Osteoblast (primary cell): ENCODE results near the gene ACOX3. TPM values are rescaled to one million over a fixed set of nuclear protein-coding genes. Genes with fewer than 3 reads are reported as not detected.

Experiments used
- DNase-seq: peaks from one replicate; pipeline ENCODE4 v3.0.0; 2011; ENCODE audit warnings: low spot score, mixed read lengths; ENCODE audit not compliant: insufficient read length; ENCODE audit errors: missing footprints
- H2AFZ ChIP-seq: 2 replicates; pipeline ENCODE4 v1.6.0; 2011; ENCODE audit warnings: mild to moderate bottlenecking, low read length
- H3K27ac ChIP-seq: 2 replicates; pipeline ENCODE4 v1.5.1; 2011; ENCODE audit warnings: mild to moderate bottlenecking, low read depth, low read length, moderate library complexity
- H3K27me3 ChIP-seq: 2 replicates; pipeline ENCODE4 v1.6.0; 2012; ENCODE audit warnings: mild to moderate bottlenecking, control low read depth, inconsistent platforms, low read length, moderate library complexity; ENCODE audit not compliant: insufficient read depth
- H3K36me3 ChIP-seq: 2 replicates; pipeline ENCODE4 v1.5.1; 2011; ENCODE audit warnings: mild to moderate bottlenecking, low read length, control low read depth, moderate library complexity; ENCODE audit not compliant: insufficient read depth
- H3K4me1 ChIP-seq: 2 replicates; pipeline ENCODE4 v1.5.1; 2011; ENCODE audit warnings: mild to moderate bottlenecking, low read length, control low read depth, moderate library complexity; ENCODE audit not compliant: insufficient read depth
- H3K4me2 ChIP-seq: 2 replicates; pipeline ENCODE4 v1.6.0; 2011; ENCODE audit warnings: mild to moderate bottlenecking, low read length; ENCODE audit not compliant: insufficient read depth
- H3K4me3 ChIP-seq: fragments of 200-600 bp; sonication (generic); 3 replicates; pipeline ENCODE4 v1.5.1; 2012; ENCODE audit warnings: mild to moderate bottlenecking, low read length, inconsistent platforms; ENCODE audit not compliant: insufficient read depth
- H3K79me2 ChIP-seq: 2 replicates; pipeline ENCODE4 v1.6.0; 2012; ENCODE audit warnings: mild to moderate bottlenecking, low read length, control low read depth, inconsistent platforms; ENCODE audit not compliant: insufficient read depth
- H3K9me3 ChIP-seq: 2 replicates; pipeline ENCODE4 v1.5.1; 2011; ENCODE audit warnings: low read depth, low read length, control low read depth
- H4K20me1 ChIP-seq: 2 replicates; pipeline ENCODE4 v1.6.0; 2012; ENCODE audit warnings: mild to moderate bottlenecking, low read length, control low read depth; ENCODE audit not compliant: insufficient read depth
- total RNA-seq: library from RNA; depleted of rRNA; stranded (reverse); fragments of >200 nt; gene quantifications from 2 replicates; pipeline ENCODE4 v1.2.3, GENCODE V29; 2012
- TF ChIP-seq, protein P1 (sequence below): IDR thresholded peaks from 2 replicates; pipeline ENCODE4 v1.5.1; 2011; ENCODE audit warnings: mild to moderate bottlenecking, low read depth, low read length, moderate library complexity; ENCODE audit errors: extremely low read depth

ACOX3 gene
- total RNA-seq, 1 donor = 24.2 TPM

DNA sequence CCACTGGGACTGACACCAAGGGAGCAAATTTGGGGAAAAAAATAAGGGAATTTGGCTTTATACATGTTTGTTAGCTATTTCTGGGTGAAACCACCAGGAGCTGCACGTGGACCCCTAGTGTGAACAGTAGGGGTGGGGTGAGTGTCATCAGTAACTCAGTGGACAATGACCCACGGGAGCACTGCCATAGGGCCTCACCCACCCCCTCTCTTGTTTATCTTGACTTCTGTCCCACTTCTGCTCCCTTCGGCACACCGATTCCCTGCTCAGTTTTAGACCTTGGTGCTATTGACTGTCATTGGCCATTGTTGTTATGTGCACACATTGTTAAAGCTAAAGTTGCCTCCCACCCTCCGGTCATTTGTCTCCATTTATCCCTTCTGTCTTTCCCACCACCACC is 9.0 kb downstream of the ACOX3 start:
- TF ChIP-seq, protein P1, sequence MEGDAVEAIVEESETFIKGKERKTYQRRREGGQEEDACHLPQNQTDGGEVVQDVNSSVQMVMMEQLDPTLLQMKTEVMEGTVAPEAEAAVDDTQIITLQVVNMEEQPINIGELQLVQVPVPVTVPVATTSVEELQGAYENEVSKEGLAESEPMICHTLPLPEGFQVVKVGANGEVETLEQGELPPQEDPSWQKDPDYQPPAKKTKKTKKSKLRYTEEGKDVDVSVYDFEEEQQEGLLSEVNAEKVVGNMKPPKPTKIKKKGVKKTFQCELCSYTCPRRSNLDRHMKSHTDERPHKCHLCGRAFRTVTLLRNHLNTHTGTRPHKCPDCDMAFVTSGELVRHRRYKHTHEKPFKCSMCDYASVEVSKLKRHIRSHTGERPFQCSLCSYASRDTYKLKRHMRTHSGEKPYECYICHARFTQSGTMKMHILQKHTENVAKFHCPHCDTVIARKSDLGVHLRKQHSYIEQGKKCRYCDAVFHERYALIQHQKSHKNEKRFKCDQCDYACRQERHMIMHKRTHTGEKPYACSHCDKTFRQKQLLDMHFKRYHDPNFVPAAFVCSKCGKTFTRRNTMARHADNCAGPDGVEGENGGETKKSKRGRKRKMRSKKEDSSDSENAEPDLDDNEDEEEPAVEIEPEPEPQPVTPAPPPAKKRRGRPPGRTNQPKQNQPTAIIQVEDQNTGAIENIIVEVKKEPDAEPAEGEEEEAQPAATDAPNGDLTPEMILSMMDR = no peak
- H3K79me2 ChIP-seq = peaks cover 19% of the 10 kb centered on the region
- H4K20me1 ChIP-seq = peaks cover 3% of the 10 kb centered on the region
- H2AFZ ChIP-seq = no peak overlapping the region
- H3K4me3 ChIP-seq = no peak overlapping the region
- H3K36me3 ChIP-seq = peaks cover 3% of the 10 kb centered on the region
- H3K4me2 ChIP-seq = no peak overlapping the region
- H3K27ac ChIP-seq = no peak overlapping the region
- no peak for DNase-seq
- H3K9me3 ChIP-seq = no peaks in the 10 kb centered on the region
- H3K27me3 ChIP-seq = no peaks in the 10 kb centered on the region
- H3K4me1 ChIP-seq = peaks cover 9% of the 10 kb centered on the region

DNA sequence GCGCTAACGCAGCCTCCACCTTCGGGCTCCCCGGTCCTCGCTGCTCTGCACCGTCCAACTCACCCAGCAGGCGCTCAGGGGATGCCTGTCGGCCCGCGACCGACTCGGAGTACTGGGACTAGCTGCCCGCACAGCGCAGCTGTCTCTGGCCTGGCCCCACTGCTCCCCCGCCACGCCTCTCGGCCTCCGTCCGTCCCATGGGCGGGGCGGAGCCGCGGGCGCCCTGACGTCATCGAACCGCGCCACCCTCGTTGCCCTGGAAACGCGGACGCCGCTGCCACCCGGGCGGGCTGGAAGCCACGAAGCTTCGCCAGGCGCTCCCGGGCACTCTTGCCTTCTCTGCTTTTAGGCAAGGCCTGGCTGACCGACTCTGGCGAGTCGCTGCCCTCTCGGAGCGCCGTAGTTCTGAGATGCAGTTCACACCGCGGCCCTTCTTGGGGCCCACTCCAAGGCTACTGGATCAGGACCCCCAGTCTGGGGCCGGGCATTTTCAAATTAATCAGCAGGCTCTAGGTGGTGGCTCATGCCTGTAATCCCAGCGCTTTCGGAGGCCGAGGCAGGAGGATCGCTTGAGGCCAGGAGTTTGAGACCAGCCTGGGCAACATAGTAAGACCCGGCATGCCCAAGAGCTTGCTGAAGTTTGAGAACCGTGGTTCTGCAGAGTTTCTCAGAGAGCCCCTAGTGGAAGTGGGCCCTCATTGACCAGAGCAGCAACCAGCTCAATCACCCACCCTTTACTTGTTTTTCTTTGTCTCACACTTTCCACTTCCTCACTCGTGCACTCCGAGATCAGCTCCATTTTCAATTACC is 12.0 kb downstream of the ACOX3 start:
- Histone ChIP-seq H3K79me2 (peaks cover 35% of the 10 kb centered on the region), H3K27ac (peak overlapping the region; percentile 42), H3K4me2 (peak overlapping the region; percentile 93), H3K4me3 (peak overlapping the region; percentile 85), H2AFZ (peak overlapping the region; percentile 91), H3K9me3 (no peaks in the 10 kb centered on the region), H3K27me3 (no peaks in the 10 kb centered on the region), H4K20me1 (peaks cover 6% of the 10 kb centered on the region), H3K36me3 (no peaks in the 10 kb centered on the region), H3K4me1 (peaks cover 9% of the 10 kb centered on the region)
- TF ChIP-seq, protein P1 = peak; percentile 61
- DNase-seq = peak; percentile 96

DNA sequence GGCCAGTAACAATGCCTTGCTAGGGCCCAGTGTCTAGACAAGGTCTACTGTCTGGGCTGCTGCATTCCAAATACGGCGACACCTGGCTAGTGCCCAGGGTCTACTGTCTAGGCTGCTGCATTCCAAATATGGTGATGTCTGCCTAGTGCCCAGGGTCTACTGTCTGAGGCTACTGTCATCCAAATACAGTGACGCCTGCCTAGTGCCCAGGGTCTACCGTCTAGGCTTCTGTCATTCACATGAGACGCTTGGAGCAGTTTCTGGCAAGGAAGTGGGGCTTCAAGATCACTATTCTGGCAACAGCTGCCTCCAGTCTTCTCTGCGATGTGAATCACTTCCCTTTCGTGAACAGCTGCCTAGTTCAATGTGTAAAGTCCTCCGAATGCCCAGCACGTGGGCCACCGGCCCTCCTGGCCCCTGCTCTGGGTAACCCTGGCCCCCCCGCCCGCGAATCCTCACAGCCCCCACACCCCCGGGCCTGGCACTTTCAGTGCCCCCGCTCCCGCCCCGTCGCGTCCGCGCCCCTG is 12.7 kb downstream of the ACOX3 start:
- Histone ChIP-seq H4K20me1 (peaks cover 9% of the 10 kb centered on the region), H3K4me2 (peak overlapping the region; percentile 93), H3K36me3 (no peaks in the 10 kb centered on the region), H3K4me1 (peaks cover 9% of the 10 kb centered on the region), H3K9me3 (no peaks in the 10 kb centered on the region), H3K4me3 (peak overlapping the region; percentile 85), H3K27me3 (no peaks in the 10 kb centered on the region), H3K79me2 (peaks cover 37% of the 10 kb centered on the region), H2AFZ (peak overlapping the region; percentile 80), H3K27ac (peak overlapping the region; percentile 42)
- DNase-seq = peak; percentile 91
- TF ChIP-seq, protein P1 = no peak

DNA sequence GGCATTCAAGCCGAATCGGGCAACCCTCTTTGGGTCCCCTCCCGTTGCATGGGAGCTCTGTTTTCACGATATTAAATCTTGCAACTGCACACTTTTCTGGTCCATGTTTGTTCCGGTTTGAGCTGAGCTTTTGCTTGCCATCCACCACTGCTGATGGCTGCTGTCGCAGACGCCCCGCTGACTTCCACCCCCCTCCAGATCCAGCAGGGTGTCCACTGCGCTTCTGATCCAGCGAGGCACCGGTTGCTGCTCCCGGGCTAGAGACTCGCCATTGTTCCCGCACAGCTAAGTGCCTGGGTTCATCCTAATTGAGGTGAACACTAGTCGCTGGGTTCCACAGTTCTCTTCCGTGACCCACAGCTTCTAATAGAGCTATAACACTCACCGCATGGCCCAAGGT is 13.3 kb downstream of the ACOX3 start:
- no peak for DNase-seq
- Histone ChIP-seq H3K36me3 (no peaks in the 10 kb centered on the region), H3K4me3 (peak overlapping the region; percentile 85), H3K27me3 (no peaks in the 10 kb centered on the region), H3K4me1 (peaks cover 9% of the 10 kb centered on the region), H3K27ac (peak overlapping the region; percentile 42), H3K79me2 (peaks cover 38% of the 10 kb centered on the region), H4K20me1 (peaks cover 10% of the 10 kb centered on the region), H3K9me3 (no peaks in the 10 kb centered on the region), H3K4me2 (peak overlapping the region; percentile 93), H2AFZ (no peak overlapping the region)
- TF ChIP-seq, protein P1 = no peak
